Ishikawa (cell line): ENCODE results near the gene FEM1B.

ENCODE experiments used
- EP300 ChIP-seq: IDR thresholded peaks from 2 replicates; pipeline ENCODE4 v1.6.1; 2012; ENCODE audit warnings: borderline replicate concordance
- YY1 ChIP-seq: IDR thresholded peaks from 2 replicates; pipeline ENCODE4 v1.6.1; 2012; ENCODE audit warnings: low read depth
- TF ChIP-seq, protein P1 (sequence below): IDR thresholded peaks from 2 replicates; pipeline ENCODE4 v1.6.1; 2012; ENCODE audit warnings: low read depth, mild to moderate bottlenecking

DNA sequence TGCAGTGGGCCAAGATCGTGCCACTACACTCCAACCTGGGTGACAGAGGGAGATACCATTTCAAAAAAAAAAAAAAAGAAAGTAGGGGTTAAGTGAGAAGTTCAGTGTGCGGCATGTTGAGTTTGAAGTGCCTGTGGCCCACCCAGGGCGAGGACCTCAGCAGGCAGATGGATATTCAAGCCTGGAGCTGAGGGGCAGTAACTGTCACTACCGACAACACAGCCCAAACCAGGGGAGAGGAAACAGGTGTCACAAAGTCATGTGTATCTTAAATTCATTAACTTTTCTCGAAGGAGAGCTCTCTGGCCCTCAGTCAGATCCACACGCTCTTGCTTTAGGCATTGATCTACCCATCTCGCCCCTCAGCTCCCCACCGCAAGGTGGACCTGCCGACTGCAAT is 45.3 kb downstream of the FEM1B start:
- TF ChIP-seq, protein P1, sequence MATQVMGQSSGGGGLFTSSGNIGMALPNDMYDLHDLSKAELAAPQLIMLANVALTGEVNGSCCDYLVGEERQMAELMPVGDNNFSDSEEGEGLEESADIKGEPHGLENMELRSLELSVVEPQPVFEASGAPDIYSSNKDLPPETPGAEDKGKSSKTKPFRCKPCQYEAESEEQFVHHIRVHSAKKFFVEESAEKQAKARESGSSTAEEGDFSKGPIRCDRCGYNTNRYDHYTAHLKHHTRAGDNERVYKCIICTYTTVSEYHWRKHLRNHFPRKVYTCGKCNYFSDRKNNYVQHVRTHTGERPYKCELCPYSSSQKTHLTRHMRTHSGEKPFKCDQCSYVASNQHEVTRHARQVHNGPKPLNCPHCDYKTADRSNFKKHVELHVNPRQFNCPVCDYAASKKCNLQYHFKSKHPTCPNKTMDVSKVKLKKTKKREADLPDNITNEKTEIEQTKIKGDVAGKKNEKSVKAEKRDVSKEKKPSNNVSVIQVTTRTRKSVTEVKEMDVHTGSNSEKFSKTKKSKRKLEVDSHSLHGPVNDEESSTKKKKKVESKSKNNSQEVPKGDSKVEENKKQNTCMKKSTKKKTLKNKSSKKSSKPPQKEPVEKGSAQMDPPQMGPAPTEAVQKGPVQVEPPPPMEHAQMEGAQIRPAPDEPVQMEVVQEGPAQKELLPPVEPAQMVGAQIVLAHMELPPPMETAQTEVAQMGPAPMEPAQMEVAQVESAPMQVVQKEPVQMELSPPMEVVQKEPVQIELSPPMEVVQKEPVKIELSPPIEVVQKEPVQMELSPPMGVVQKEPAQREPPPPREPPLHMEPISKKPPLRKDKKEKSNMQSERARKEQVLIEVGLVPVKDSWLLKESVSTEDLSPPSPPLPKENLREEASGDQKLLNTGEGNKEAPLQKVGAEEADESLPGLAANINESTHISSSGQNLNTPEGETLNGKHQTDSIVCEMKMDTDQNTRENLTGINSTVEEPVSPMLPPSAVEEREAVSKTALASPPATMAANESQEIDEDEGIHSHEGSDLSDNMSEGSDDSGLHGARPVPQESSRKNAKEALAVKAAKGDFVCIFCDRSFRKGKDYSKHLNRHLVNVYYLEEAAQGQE = no peak
- no peak for TF ChIP-seq EP300
- TF ChIP-seq YY1 = no peak
